H1 (cell line): ENCODE data around the gene TNC.

Experiments used
- EGR1 ChIP-seq: IDR thresholded peaks from 2 replicates; pipeline ENCODE4 v1.6.1; 2011; ENCODE audit warnings: low read depth, low read length, borderline replicate concordance
- EP300 ChIP-seq, 2 experiments: IDR thresholded peaks; 1 replicate in 1 of 2; 2 replicates in 1 of 2; pipeline ENCODE4 v1.6.1; 2011 to 2012; ENCODE audit warnings: low read depth in 2 of 2, low read length in 2 of 2, mild to moderate bottlenecking in 2 of 2, borderline replicate concordance in 1 of 2, inconsistent platforms in 1 of 2, moderate library complexity in 1 of 2
- HDAC6 ChIP-seq: IDR thresholded peaks from one replicate; pipeline ENCODE4 v1.7.1; 2012; ENCODE audit warnings: low read depth, mild to moderate bottlenecking, inconsistent platforms, low read length, moderate library complexity
- JUND ChIP-seq: IDR thresholded peaks from 2 replicates; pipeline ENCODE4 v1.6.1; 2011; ENCODE audit warnings: mild to moderate bottlenecking, improper control_type of control experiment, low read length
- PHF8 ChIP-seq: fragments of 200-600 bp; sonication (generic); conservative IDR thresholded peaks from 2 replicates; pipeline ENCODE4 v1.7.1; 2012; ENCODE audit warnings: low read depth, mild to moderate bottlenecking, inconsistent platforms, low read length, moderate library complexity
- POLR2A ChIP-seq, 2 experiments: IDR thresholded peaks; 1 replicate in 1 of 2; 2 replicates in 1 of 2; pipeline ENCODE4 v1.6.1; 2011; ENCODE audit warnings: low read depth in 2 of 2, low read length in 2 of 2, mild to moderate bottlenecking in 2 of 2; ENCODE audit errors: control extremely low read depth in 1 of 2
- TBP ChIP-seq: IDR thresholded peaks from 2 replicates; pipeline ENCODE4 v1.6.1; 2011; ENCODE audit warnings: low read depth, low read length, improper control_type of control experiment
- ZNF274 ChIP-seq: IDR thresholded peaks from 2 replicates; pipeline ENCODE4 v1.7.0; 2012; ENCODE audit warnings: low read length, borderline replicate concordance; ENCODE audit errors: extremely low read depth
- TF ChIP-seq, protein P1 (sequence below): IDR thresholded peaks from 2 replicates; pipeline ENCODE4 v1.6.1; 2012; ENCODE audit warnings: inconsistent platforms
- TF ChIP-seq, protein P2 (sequence below), 3 experiments: IDR thresholded peaks; 1 replicate in 2 of 3; 2 replicates in 1 of 3; pipeline versions ENCODE4 v1.5.1 to v1.6.1; 2011; ENCODE audit warnings: low read length in 3 of 3, mild to moderate bottlenecking in 3 of 3, inconsistent platforms in 2 of 3, low read depth in 1 of 3, moderate library complexity in 1 of 3; ENCODE audit not compliant: insufficient read depth in 1 of 3; ENCODE audit errors: control extremely low read depth in 1 of 3
- TF ChIP-seq, protein P3 (sequence below): IDR thresholded peaks from 2 replicates; pipeline ENCODE4 v1.6.1; 2011; ENCODE audit warnings: low read depth, mild to moderate bottlenecking, low read length; ENCODE audit not compliant: insufficient read depth

DNA sequence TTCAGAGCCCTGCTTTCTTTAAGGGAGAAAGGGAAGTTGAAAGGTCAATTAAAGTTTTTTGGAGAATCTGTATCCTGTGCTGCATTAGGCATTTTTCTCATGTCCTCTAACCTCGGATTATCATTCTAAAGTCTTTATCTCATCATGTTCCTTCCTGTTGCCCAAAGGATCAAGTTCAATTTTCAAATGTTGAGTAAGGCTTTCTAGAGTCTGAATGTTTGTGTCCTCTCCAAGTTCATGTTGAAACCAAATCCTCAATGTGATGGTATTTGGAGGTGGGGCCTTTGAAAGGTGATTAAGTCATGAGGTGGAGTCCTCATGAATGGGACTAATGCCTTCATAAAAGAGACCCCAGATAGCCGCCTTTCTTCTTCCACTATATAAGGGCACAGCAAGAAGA is 20.2 kb upstream of the TNC start:
- TF ChIP-seq POLR2A (IDR thresholded peaks at IDR 0.05; ENCODE audit: control extremely low read depth in 1 of 2, low read depth in 2 of 2, low read length in 2 of 2) (no peak), JUND (no peak), EP300 (IDR thresholded peaks at IDR 0.05; ENCODE audit: borderline replicate concordance in 1 of 2, low read depth in 2 of 2, low read length in 2 of 2) (no peak), PHF8 (no peak), ZNF274 (no peak), TBP (no peak), HDAC6 (no peak), EGR1 (no peak)
- TF ChIP-seq, protein P1, sequence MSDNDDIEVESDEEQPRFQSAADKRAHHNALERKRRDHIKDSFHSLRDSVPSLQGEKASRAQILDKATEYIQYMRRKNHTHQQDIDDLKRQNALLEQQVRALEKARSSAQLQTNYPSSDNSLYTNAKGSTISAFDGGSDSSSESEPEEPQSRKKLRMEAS: no peak
- TF ChIP-seq, protein P2, sequence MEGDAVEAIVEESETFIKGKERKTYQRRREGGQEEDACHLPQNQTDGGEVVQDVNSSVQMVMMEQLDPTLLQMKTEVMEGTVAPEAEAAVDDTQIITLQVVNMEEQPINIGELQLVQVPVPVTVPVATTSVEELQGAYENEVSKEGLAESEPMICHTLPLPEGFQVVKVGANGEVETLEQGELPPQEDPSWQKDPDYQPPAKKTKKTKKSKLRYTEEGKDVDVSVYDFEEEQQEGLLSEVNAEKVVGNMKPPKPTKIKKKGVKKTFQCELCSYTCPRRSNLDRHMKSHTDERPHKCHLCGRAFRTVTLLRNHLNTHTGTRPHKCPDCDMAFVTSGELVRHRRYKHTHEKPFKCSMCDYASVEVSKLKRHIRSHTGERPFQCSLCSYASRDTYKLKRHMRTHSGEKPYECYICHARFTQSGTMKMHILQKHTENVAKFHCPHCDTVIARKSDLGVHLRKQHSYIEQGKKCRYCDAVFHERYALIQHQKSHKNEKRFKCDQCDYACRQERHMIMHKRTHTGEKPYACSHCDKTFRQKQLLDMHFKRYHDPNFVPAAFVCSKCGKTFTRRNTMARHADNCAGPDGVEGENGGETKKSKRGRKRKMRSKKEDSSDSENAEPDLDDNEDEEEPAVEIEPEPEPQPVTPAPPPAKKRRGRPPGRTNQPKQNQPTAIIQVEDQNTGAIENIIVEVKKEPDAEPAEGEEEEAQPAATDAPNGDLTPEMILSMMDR (IDR thresholded peaks at IDR 0.05; ENCODE audit: control extremely low read depth in 1 of 3, insufficient read depth in 1 of 3, low read depth in 1 of 3, low read length in 3 of 3): no peak
- TF ChIP-seq, protein P3, sequence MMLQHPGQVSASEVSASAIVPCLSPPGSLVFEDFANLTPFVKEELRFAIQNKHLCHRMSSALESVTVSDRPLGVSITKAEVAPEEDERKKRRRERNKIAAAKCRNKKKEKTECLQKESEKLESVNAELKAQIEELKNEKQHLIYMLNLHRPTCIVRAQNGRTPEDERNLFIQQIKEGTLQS: no peak
